Activated B cell treated with CpG ODN at 0.5 μM for 24 hours (primary cell): ENCODE data around the gene ZNF346. TPM values are rescaled to one million over a fixed set of nuclear protein-coding genes. Genes with fewer than 3 reads are reported as not detected.

ENCODE experiments used
- ATAC-seq: fragments of 200-7000 bp; cut with Tn5 transposase; one replicate; pipeline ENCODE4 v1.10.0; 2021; ENCODE audit warnings: low read depth, mild to moderate bottlenecking, moderate library complexity
- CTCF ChIA-PET: fragments of 350-600 bp; sonication (Branson Sonifier 250); formaldehyde crosslinking; loops from one replicate; lab custom pipeline; 2021; ENCODE audit warnings: antibody characterized with exemption; lab: Charles Lee
- POLR2A ChIA-PET: fragments of 350-600 bp; sonication (Branson Sonifier 250); formaldehyde crosslinking; loops from one replicate; lab custom pipeline; 2021; ENCODE audit warnings: antibody characterized with exemption; lab: Charles Lee
- DNase-seq: peaks from one replicate; pipeline ENCODE4 v3.0.0; 2022
- H3K27ac Mint-ChIP-seq: one replicate; pipeline ENCODE4 v1.8.0; 2020; ENCODE audit warnings: mixed read lengths
- H3K27me3 Mint-ChIP-seq: one replicate; pipeline ENCODE4 v1.8.0; 2021; ENCODE audit warnings: mixed read lengths
- H3K36me3 Mint-ChIP-seq: one replicate; pipeline ENCODE4 v1.8.0; 2021; ENCODE audit warnings: low read depth, mixed read lengths
- H3K4me1 Mint-ChIP-seq: one replicate; pipeline ENCODE4 v1.8.0; 2021; ENCODE audit warnings: mixed read lengths
- H3K4me3 Mint-ChIP-seq: one replicate; pipeline ENCODE4 v1.8.0; 2020; ENCODE audit warnings: mild to moderate bottlenecking, mixed read lengths
- H3K9me3 Mint-ChIP-seq: one replicate; pipeline ENCODE4 v1.8.0; 2020; ENCODE audit warnings: mixed read lengths
- intact Hi-C: fragments of 100-400 bp; cut with micrococcal nuclease; formaldehyde crosslinking; loops from one replicate; pipeline ENCODE4 v1.15.1; 2024
- total RNA-seq: library from RNA; stranded (reverse); gene quantifications from 2 replicates; pipeline ENCODE4 v1.2.3, GENCODE V29; 2022
- TF ChIP-seq, protein P1 (sequence below): fragments of 200-600 bp; IDR thresholded peaks from one replicate; pipeline ENCODE4 v1.8.0; 2022; ENCODE audit warnings: antibody characterized with exemption, mild to moderate bottlenecking

Gene ZNF346
- total RNA-seq, 1 donor from 2014 or later: 31.4 TPM

DNA sequence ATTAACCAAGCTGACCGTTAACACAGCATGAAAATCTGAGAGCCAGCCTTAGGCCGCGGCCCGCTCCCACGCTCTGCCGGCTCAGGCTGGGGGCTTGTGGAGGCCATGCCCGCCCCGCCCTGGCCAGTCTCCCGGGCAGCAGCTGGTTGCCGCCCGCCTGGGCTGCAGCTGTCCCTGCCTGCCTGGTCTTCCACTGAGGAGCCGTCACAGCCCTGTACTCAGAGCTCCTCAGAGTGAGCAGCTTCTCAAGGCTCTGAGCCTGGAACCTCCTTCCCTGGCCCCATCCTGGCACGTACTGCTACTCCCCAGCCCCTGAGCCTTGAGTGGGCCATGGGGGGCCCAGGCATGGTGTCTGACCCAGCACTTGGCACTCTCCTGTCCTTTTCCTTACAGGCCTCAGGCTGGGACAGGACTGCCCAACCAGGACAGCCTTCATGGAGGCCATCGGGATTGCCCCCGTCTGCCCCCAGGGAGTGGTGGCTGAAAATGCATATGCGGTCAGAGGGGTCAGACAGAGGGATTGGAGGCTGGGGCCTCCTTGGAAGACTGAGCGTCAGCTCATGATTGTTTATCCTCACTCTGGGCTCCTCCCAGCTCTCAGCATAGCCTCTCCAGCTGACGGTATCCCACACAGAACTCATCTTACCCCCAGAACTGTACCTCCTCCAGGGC is 76.1 kb downstream of the ZNF346 start:
- ATAC-seq (no peak), DNase-seq (no peak)
- Mint-ChIP-seq H3K27me3 (peaks cover 4% of the 10 kb centered on the region), H3K36me3 (no peaks in the 10 kb centered on the region), H3K27ac (no peak overlapping the region), H3K9me3 (no peaks in the 10 kb centered on the region), H3K4me3 (no peak overlapping the region), H3K4me1 (peaks cover 1% of the 10 kb centered on the region)
- intact Hi-C loops: no loop called here
- TF ChIP-seq, protein P1, sequence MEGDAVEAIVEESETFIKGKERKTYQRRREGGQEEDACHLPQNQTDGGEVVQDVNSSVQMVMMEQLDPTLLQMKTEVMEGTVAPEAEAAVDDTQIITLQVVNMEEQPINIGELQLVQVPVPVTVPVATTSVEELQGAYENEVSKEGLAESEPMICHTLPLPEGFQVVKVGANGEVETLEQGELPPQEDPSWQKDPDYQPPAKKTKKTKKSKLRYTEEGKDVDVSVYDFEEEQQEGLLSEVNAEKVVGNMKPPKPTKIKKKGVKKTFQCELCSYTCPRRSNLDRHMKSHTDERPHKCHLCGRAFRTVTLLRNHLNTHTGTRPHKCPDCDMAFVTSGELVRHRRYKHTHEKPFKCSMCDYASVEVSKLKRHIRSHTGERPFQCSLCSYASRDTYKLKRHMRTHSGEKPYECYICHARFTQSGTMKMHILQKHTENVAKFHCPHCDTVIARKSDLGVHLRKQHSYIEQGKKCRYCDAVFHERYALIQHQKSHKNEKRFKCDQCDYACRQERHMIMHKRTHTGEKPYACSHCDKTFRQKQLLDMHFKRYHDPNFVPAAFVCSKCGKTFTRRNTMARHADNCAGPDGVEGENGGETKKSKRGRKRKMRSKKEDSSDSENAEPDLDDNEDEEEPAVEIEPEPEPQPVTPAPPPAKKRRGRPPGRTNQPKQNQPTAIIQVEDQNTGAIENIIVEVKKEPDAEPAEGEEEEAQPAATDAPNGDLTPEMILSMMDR: no peak
- CTCF ChIA-PET: interaction anchor here (1.1 to 1.2 kb wide), 2 partner anchors 24 to 524 kb away, joined by 3 to 5 read pairs; no protein-coding TSS in a partner anchor
- POLR2A ChIA-PET: interaction anchor here (0.6 kb wide), 1 partner anchor 40 kb away, joined by 3 read pairs; no protein-coding TSS in a partner anchor

DNA sequence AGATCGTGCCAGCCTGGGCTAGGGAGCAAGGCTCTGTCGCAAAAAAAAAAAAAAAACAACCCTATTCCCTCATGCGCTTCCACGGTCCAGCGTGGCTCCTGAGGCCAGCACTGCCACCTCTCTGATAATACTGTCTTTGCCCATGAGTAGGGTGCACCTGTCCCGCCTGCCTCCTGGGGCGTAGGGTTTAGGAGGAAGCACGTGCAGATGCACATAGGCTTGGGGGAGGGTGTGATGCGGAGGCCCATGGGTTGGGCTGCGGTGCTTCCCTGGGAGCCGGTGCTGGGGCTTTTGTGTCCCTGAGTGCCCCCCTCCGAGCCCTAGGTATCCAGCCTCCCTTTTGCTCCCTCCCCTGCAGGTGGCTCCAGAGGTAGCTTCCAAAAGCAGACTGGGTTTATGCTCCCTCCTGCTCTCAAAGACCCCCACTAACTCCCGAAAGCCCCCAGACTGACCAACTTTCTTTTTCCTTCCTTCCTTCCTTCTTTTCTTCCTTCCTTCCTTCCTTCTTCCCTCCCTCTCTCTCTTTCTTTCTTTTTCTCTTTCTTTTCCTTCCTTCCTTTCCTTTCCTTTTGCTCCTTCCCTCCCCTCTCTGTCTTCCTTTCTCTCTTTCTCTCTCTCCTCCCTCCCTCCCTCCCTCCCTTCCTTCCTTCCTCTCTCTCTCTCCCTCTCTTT is 77.1 kb downstream of the ZNF346 start:
- no peaks in the 10 kb centered on the region for H3K9me3 Mint-ChIP-seq
- CTCF ChIA-PET: interaction anchor here (1.1 kb wide), 1 partner anchor 23 kb away, joined by 5 read pairs; no protein-coding TSS in a partner anchor

GRCh38 chr5:177100714-177101121 is 78.2 kb downstream of the ZNF346 start:
- CTCF ChIA-PET: no interaction called here
- peaks cover 10% of the 10 kb centered on the region for H3K27me3 Mint-ChIP-seq
- DNase-seq (no peak), ATAC-seq (no peak)
- peaks cover 1% of the 10 kb centered on the region for H3K4me1 Mint-ChIP-seq
- POLR2A ChIA-PET: no interaction called here
- H3K4me3 Mint-ChIP-seq: no peak overlapping the region
- no peak overlapping the region for H3K27ac Mint-ChIP-seq
- intact Hi-C loops: no loop called here
- TF ChIP-seq, protein P1: no peak
- H3K9me3 Mint-ChIP-seq: no peaks in the 10 kb centered on the region
- H3K36me3 Mint-ChIP-seq: no peaks in the 10 kb centered on the region

More for the DNA sequence above, 77.1 kb downstream of the ZNF346 start:
- Mint-ChIP-seq H3K4me3 (no peak overlapping the region), H3K27ac (no peak overlapping the region), H3K27me3 (peaks cover 10% of the 10 kb centered on the region), H3K4me1 (peaks cover 1% of the 10 kb centered on the region), H3K36me3 (no peaks in the 10 kb centered on the region)
- TF ChIP-seq, protein P1: no peak
- ATAC-seq (no peak), DNase-seq (no peak)
- POLR2A ChIA-PET: interaction anchor here (0.6 kb wide), 1 partner anchor 39 kb away, joined by 3 read pairs; no protein-coding TSS in a partner anchor
- intact Hi-C loops: no loop called here

- Mint-ChIP-seq H3K9me3 (no peaks in the 10 kb centered on the region), H3K36me3 (no peaks in the 10 kb centered on the region), H3K27me3 (peaks cover 10% of the 10 kb centered on the region), H3K4me3 (no peak overlapping the region), H3K27ac (no peak overlapping the region), H3K4me1 (peaks cover 1% of the 10 kb centered on the region)
- ATAC-seq (no peak), DNase-seq (no peak)
- intact Hi-C loops: no loop called here
- ChIA-PET POLR2A (no interaction called here), CTCF (no interaction called here)
- TF ChIP-seq, protein P1: no peak
Observed at GRCh38 chr5:177103523-177104253, 81.2 kb downstream of the ZNF346 start.
